Naive thymus-derived CD4-positive, alpha-beta T cell (primary cell): ENCODE measurements around the gene OIP5. TPM values are rescaled to one million over a fixed set of nuclear protein-coding genes. Genes with fewer than 3 reads are reported as not detected.
"Not testable (repeated sequence)": the region's sequence is repeated elsewhere in the genome, so short reads cannot be mapped to it uniquely, and the experiment has no call there.

ENCODE experiments used
- ATAC-seq: fragments of 150-1000 bp; cut with Tn5 transposase; 2 replicates; pipeline ENCODE4 v1.10.0; 2021; ENCODE audit warnings: mild to moderate bottlenecking, moderate library complexity
- CTCF ChIA-PET: fragments of 350-600 bp; sonication (Branson Sonifier 250); formaldehyde crosslinking; loops from one replicate; lab custom pipeline; 2021; ENCODE audit warnings: antibody characterized with exemption; lab: Charles Lee
- POLR2A ChIA-PET: fragments of 350-600 bp; sonication (Branson Sonifier 250); formaldehyde crosslinking; loops from one replicate; lab custom pipeline; 2021; ENCODE audit warnings: antibody characterized with exemption, inconsistent platforms; lab: Charles Lee
- DNase-seq, 9 donors: peaks; one replicate each; pipeline versions ENCODE4 v3.0.0 to v3.0.0-alpha.2; 2020 to 2022; ENCODE audit warnings: mixed read lengths in 1 of 9
- H3K27ac ChIP-seq: one replicate; pipeline ENCODE4 v1.7.0; 2013; ENCODE audit warnings: mild to moderate bottlenecking, low read depth, low read length, moderate library complexity
- H3K27me3 ChIP-seq, 2 donors: one replicate each; pipeline ENCODE4 v1.7.0; 2013; ENCODE audit warnings: low read length in 2 of 2, mild to moderate bottlenecking in 2 of 2, moderate library complexity in 2 of 2; ENCODE audit not compliant: control insufficient read depth in 2 of 2, insufficient read depth in 2 of 2
- H3K36me3 ChIP-seq, 3 experiments: 1 replicate in 2 of 3; 2 replicates in 1 of 3; pipeline ENCODE4 v1.7.0; 2013; ENCODE audit warnings: low read length in 3 of 3, mild to moderate bottlenecking in 3 of 3, moderate library complexity in 1 of 3; ENCODE audit not compliant: insufficient read depth in 3 of 3, control insufficient read depth in 2 of 3
- H3K4me1 ChIP-seq, 2 donors: one replicate each; pipeline ENCODE4 v1.7.0; 2013; ENCODE audit warnings: low read length in 2 of 2, mild to moderate bottlenecking in 2 of 2, moderate library complexity in 1 of 2; ENCODE audit not compliant: control insufficient read depth in 2 of 2, insufficient read depth in 2 of 2
- H3K4me3 ChIP-seq: 2 replicates; pipeline ENCODE4 v1.7.0; 2013; ENCODE audit warnings: mild to moderate bottlenecking, low read length
- H3K9me3 ChIP-seq, 3 experiments: 1 replicate in 2 of 3; 2 replicates in 1 of 3; pipeline ENCODE4 v1.7.0; 2013; ENCODE audit warnings: low read length in 3 of 3; ENCODE audit not compliant: control insufficient read depth in 2 of 3
- H3K27ac Mint-ChIP-seq, 9 donors: one replicate each; pipeline ENCODE4 v1.8.0; 2020 to 2022; ENCODE audit warnings: mixed read lengths in 9 of 9, mild to moderate bottlenecking in 8 of 9, moderate library complexity in 5 of 9, inconsistent platforms in 2 of 9
- H3K27me3 Mint-ChIP-seq, 5 donors: one replicate each; pipeline ENCODE4 v1.8.0; 2021 to 2022; ENCODE audit warnings: mixed read lengths in 5 of 5, mild to moderate bottlenecking in 1 of 5
- H3K36me3 Mint-ChIP-seq, 5 donors: one replicate each; pipeline ENCODE4 v1.8.0; 2020 to 2022; ENCODE audit warnings: mixed read lengths in 5 of 5, mild to moderate bottlenecking in 3 of 5, inconsistent platforms in 1 of 5
- H3K4me1 Mint-ChIP-seq, 7 donors: one replicate each; pipeline ENCODE4 v1.8.0; 2020 to 2022; ENCODE audit warnings: mixed read lengths in 7 of 7, mild to moderate bottlenecking in 3 of 7, inconsistent platforms in 1 of 7
- H3K4me3 Mint-ChIP-seq, 10 donors: one replicate each; pipeline ENCODE4 v1.8.0; 2020 to 2022; ENCODE audit warnings: mild to moderate bottlenecking in 10 of 10, mixed read lengths in 10 of 10, moderate library complexity in 6 of 10, inconsistent platforms in 2 of 10
- H3K9me3 Mint-ChIP-seq, 11 donors: one replicate each; pipeline ENCODE4 v1.8.0; 2020 to 2022; ENCODE audit warnings: mixed read lengths in 11 of 11, mild to moderate bottlenecking in 4 of 11, inconsistent platforms in 1 of 11, moderate library complexity in 1 of 11
- intact Hi-C, 2 donors: fragments of 100-400 bp; cut with micrococcal nuclease; formaldehyde crosslinking; loops; one replicate each; pipeline ENCODE4 v1.15.1; 2023
- polyA plus RNA-seq, 2 donors: library from polyadenylated mRNA; unstranded; fragments of 300-500 nt; fragmentation: Illumina TruSeq; gene quantifications; one replicate each; pipeline ENCODE4 v1.2.3, GENCODE V29; 2021
- total RNA-seq, 6 experiments: library from RNA in 5 of 6; stranded (reverse) in 5 of 6; gene quantifications; 1 replicate in 5 of 6; 2 replicates in 1 of 6; pipeline ENCODE4 v1.2.3 and lab custom pipeline; 2021 to 2026

OIP5 gene
- total and polyA plus RNA-seq, 7 experiments from 2014 or later, result 0.32 to 15.2 (median 0.57) TPM; not detected in 2

- H3K9me3 ChIP-seq, result no peaks in the 10 kb centered on the region
- H3K4me1 Mint-ChIP-seq, result peaks cover 22 to 54% (median 51%) of the 10 kb centered on the region in 7 donors
- H3K27ac Mint-ChIP-seq, result peak overlapping the region; percentile 96 to 99 (median 97)
- CTCF ChIA-PET, result interaction anchor here (0.8 kb wide), 1 partner anchor 53 kb away, joined by 3 read pairs; the partner anchor contains the start of gene CHP1
- intact Hi-C loops, result loop anchor here (1.0 to 10.0 kb wide), 12 partner anchors 48 to 1823 kb away; partner anchors contain the start of genes CHP1 (in 2 of the 2), NUSAP1 (in 2 of the 2), OIP5 (in 2 of the 2) and CHAC1 (in 1 of the 2)
- H3K4me3 Mint-ChIP-seq, result peak overlapping the region; percentile 90 to 100 (median 92)
- peak overlapping the region; percentile 91 for H3K27ac ChIP-seq
- peaks cover 0 to 2% (median 0%) of the 10 kb centered on the region in 5 donors for H3K27me3 Mint-ChIP-seq
- peaks cover 0 to 5% (median 0%) of the 10 kb centered on the region in 11 donors for H3K9me3 Mint-ChIP-seq
- H3K36me3 ChIP-seq, result peaks cover 10 to 31% (median 22%) of the 10 kb centered on the region in 3 experiments
- peaks cover 12 to 50% (median 35%) of the 10 kb centered on the region in 5 donors for H3K36me3 Mint-ChIP-seq
- peak; percentile 94 to 98 (median 97) for DNase-seq
- H3K27me3 ChIP-seq, result no peaks in the 10 kb centered on the region
- POLR2A ChIA-PET, result interaction anchor here (0.5 to 1.9 kb wide), 11 partner anchors 9 to 1359 kb away, joined by 3 to 13 read pairs (median 3); partner anchors contain the start of genes CHP1, DNAJC17, EXD1 and NUSAP1
- peaks cover 21 to 31% of the 10 kb centered on the region in 2 donors for H3K4me1 ChIP-seq
- H3K4me3 ChIP-seq, result peak overlapping the region; percentile 89
- peak; percentile 98 for ATAC-seq
Observed at GRCh38 chr15:41283653-41284426, 48.6 kb downstream of the OIP5 start.

DNA sequence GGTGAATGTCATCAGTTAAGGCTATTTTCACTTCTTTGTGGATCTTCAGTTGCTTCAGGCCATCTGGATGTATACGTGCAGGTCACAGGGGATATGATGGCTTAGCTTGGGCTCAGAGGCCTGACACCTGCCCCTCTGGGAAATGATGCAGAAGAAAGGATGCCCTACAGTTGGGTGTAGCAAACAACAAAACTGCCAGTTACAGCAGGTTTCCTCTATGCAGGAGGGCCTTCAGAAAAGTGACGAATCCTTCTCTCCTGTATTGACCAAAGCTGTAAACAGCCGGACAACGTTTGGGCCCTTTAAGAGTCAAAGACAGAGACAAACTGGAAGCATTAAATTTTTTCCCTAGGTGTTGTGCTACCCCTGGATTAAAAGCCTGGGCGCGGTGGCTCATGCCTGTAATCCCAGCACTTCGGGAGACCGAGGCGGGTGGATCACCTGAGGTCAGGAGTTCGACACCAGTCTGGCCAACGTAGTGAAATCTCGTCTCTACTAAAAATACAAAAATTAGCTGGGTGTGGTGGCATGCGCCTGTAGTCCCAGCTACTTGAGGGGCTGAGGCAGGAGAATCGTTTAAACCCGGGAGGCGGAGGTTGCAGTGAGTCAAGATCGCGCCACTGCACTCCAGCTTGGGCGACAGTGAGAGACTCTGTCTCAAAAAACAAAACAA, 49.3 kb downstream of the OIP5 start:
- peak overlapping the region; percentile 91 for H3K27ac ChIP-seq
- not testable (repeated sequence) for ATAC-seq, H3K27me3 Mint-ChIP-seq, H3K9me3 Mint-ChIP-seq, DNase-seq, H3K9me3 ChIP-seq, H3K27me3 ChIP-seq
- Mint-ChIP-seq H3K4me3 (peak overlapping the region; percentile 90 to 100 (median 92)), H3K27ac (peak overlapping the region; percentile 95 to 99 (median 97)), H3K4me1 (peaks cover 17 to 46% (median 43%) of the 10 kb centered on the region in 7 donors), H3K36me3 (peaks cover 12 to 47% (median 32%) of the 10 kb centered on the region in 5 donors)
- intact Hi-C loops, result loop anchor here (1.0 to 10.0 kb wide), 10 partner anchors 49 to 1824 kb away; partner anchors contain the start of genes CHAC1 (in 1 of the 2), CHP1 (in 1 of the 2), GANC (in 1 of the 2) and MAPKBP1 (in 1 of the 2)
- peaks cover 2 to 24% (median 15%) of the 10 kb centered on the region in 3 experiments for H3K36me3 ChIP-seq
- H3K4me3 ChIP-seq, result peak overlapping the region; percentile 89
- POLR2A ChIA-PET, result interaction anchor here (0.5 to 1.9 kb wide), 11 partner anchors 9 to 1359 kb away, joined by 3 to 13 read pairs (median 3); partner anchors contain the start of genes CHP1, DNAJC17, EXD1 and NUSAP1
- CTCF ChIA-PET, result interaction anchor here (0.8 kb wide), 1 partner anchor 52 kb away, joined by 3 read pairs; the partner anchor contains the start of gene CHP1
- H3K4me1 ChIP-seq, result peaks cover 18 to 29% of the 10 kb centered on the region in 2 donors

DNA sequence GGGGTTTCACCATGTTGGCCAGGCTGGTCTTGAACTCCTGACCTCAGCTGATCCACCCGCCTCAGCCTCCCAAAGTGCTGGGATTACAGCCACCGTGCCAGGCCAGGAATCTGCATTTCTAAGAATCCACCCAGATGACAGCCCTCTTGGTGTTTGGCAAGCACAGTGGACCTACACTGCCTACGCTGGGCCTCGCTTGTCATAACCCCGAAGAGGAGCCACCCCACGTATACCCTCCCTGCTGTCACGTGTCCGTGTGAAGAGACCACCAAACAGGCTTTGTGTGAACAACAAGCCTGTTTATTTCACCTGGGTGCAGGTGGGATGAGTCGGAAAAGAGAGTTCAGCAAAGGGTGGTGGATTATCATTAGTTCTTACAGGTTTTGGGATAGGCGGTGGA, 50.0 kb downstream of the OIP5 start:
- peaks cover 17 to 42% (median 39%) of the 10 kb centered on the region in 7 donors for H3K4me1 Mint-ChIP-seq
- DNase-seq, H3K9me3 ChIP-seq, CTCF ChIA-PET, ATAC-seq, H3K27me3 Mint-ChIP-seq, H3K27ac ChIP-seq, H3K9me3 Mint-ChIP-seq, H3K4me3 ChIP-seq, H3K27me3 ChIP-seq: not testable (repeated sequence)
- H3K4me3 Mint-ChIP-seq, result peak overlapping the region; percentile 90 to 100 (median 92)
- peaks cover 0 to 19% (median 13%) of the 10 kb centered on the region in 3 experiments for H3K36me3 ChIP-seq
- POLR2A ChIA-PET, result interaction anchor here (1.1 to 1.9 kb wide), 3 partner anchors 10 to 51 kb away, joined by 4 to 13 read pairs (median 5); partner anchors contain the start of genes CHP1, EXD1, NUSAP1 and OIP5
- peaks cover 17 to 28% of the 10 kb centered on the region in 2 donors for H3K4me1 ChIP-seq
- intact Hi-C loops, result loop anchor here (2.0 to 10.0 kb wide), 5 partner anchors 260 to 1824 kb away; partner anchors contain the start of genes GANC (in 1 of the 2), MAPKBP1 (in 1 of the 2), MGA (in 1 of the 2) and RPAP1 (in 1 of the 2)
- peaks cover 10 to 45% (median 30%) of the 10 kb centered on the region in 5 donors for H3K36me3 Mint-ChIP-seq
- H3K27ac Mint-ChIP-seq, result peak overlapping the region; percentile 95 to 99 (median 97)

DNA sequence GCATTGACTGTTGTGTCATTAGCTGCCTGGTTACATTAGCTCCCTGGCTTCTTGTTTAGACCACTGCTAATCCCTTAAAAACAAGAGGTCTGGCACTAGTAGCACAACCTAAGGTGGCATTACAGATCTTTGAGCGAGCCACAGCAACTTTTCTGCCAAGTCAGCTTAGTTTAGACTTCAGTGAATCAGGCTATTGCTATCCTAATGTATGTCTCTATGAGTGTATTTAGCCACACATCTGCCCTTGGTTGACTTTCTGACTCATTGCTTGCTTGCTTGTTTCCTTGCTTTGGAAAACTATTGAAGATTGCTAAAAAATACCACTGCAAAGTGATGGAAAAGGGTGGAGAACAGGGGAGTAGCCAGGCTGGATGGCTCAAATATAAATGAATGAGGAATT, 51.2 kb downstream of the OIP5 start:
- intact Hi-C loops, result loop anchor here (5.0 to 10.0 kb wide), 4 partner anchors 261 to 994 kb away; partner anchors contain the start of genes GANC (in 1 of the 2), MAPKBP1 (in 1 of the 2), MGA (in 1 of the 2) and RPAP1 (in 1 of the 2)
- Histone ChIP-seq H3K36me3 (peaks cover 0 to 8% (median 7%) of the 10 kb centered on the region in 3 experiments), H3K9me3 (no peaks in the 10 kb centered on the region), H3K4me1 (peaks cover 17% of the 10 kb centered on the region in 2 donors), H3K27me3 (no peaks in the 10 kb centered on the region), H3K4me3 (no peak overlapping the region), H3K27ac (no peak overlapping the region)
- DNase-seq, result no peak
- ChIA-PET POLR2A (no interaction called here), CTCF (no interaction called here)
- Mint-ChIP-seq H3K27me3 (peaks cover 0 to 2% (median 0%) of the 10 kb centered on the region in 5 donors), H3K4me1 (peaks cover 11 to 33% (median 30%) of the 10 kb centered on the region in 7 donors), H3K9me3 (peaks cover 0 to 5% (median 0%) of the 10 kb centered on the region in 11 donors), H3K27ac (peak overlapping the region in 2 of 9 donors; percentile 13 to 49), H3K36me3 (peaks cover 9 to 42% (median 25%) of the 10 kb centered on the region in 5 donors), H3K4me3 (no peak overlapping the region)
- ATAC-seq, result no peak

GRCh38 chr15:41279535-41280283, 52.7 kb downstream of the OIP5 start:
- Mint-ChIP-seq H3K4me3 (no peak overlapping the region), H3K27ac (peak overlapping the region in 4 of 9 donors; percentile 8 to 59 (median 25)), H3K27me3 (peaks cover 0 to 2% (median 0%) of the 10 kb centered on the region in 5 donors), H3K36me3 (peaks cover under 1 to 30% (median 13%) of the 10 kb centered on the region in 5 donors), H3K9me3 (peaks cover 0 to 5% (median 0%) of the 10 kb centered on the region in 11 donors), H3K4me1 (peaks cover 2 to 19% (median 17%) of the 10 kb centered on the region in 7 donors)
- intact Hi-C loops, result loop anchor here (5.0 to 10.0 kb wide), 4 partner anchors 263 to 995 kb away; partner anchors contain the start of genes GANC (in 1 of the 2), MAPKBP1 (in 1 of the 2), MGA (in 1 of the 2) and RPAP1 (in 1 of the 2)
- no peak overlapping the region for H3K27ac ChIP-seq
- ATAC-seq (no peak), DNase-seq (no peak)
- H3K36me3 ChIP-seq, result peaks cover 0 to 7% (median 6%) of the 10 kb centered on the region in 3 experiments
- H3K27me3 ChIP-seq, result no peaks in the 10 kb centered on the region
- ChIA-PET POLR2A (interaction anchor here (0.6 kb wide), 1 partner anchor 86 kb away, joined by 3 read pairs; no protein-coding TSS in a partner anchor), CTCF (no interaction called here)
- H3K4me1 ChIP-seq, result peaks cover 6 to 7% of the 10 kb centered on the region in 2 donors
- H3K9me3 ChIP-seq, result no peaks in the 10 kb centered on the region
- H3K4me3 ChIP-seq, result no peak overlapping the region
